NT2/D1 (cell line): ENCODE measurements around the gene ABCC6.
"Not testable (repeated sequence)": the region's sequence is repeated elsewhere in the genome, so short reads cannot be mapped to it uniquely, and the experiment has no call there.

Experiments
- SUZ12 ChIP-seq: IDR thresholded peaks from 2 replicates; pipeline ENCODE4 v1.6.1; 2011; ENCODE audit not compliant: insufficient read length, insufficient read depth; ENCODE audit errors: extremely low read depth
- YY1 ChIP-seq: IDR thresholded peaks from 2 replicates; pipeline ENCODE4 v1.6.1; 2011; ENCODE audit not compliant: insufficient read length, insufficient read depth
- ZNF274 ChIP-seq: IDR thresholded peaks from 2 replicates; pipeline ENCODE4 v1.6.1; 2011; ENCODE audit warnings: mild to moderate bottlenecking, low read depth, low read length

GRCh38 chr16:16104804-16105141, 118.5 kb downstream of the ABCC6 start:
- not testable (repeated sequence) for TF ChIP-seq YY1, ZNF274, SUZ12
